Ishikawa (cell line): ENCODE measurements around the gene CERK.

ENCODE experiments used
- CEBPB ChIP-seq: IDR thresholded peaks from 2 replicates; pipeline ENCODE4 v1.6.1; 2012
- CREB1 ChIP-seq: IDR thresholded peaks from 2 replicates; pipeline ENCODE4 v1.6.1; 2012; ENCODE audit warnings: low read depth
- EGR1 ChIP-seq: IDR thresholded peaks from 2 replicates; pipeline ENCODE4 v1.6.1; 2012
- EP300 ChIP-seq: IDR thresholded peaks from 2 replicates; pipeline ENCODE4 v1.6.1; 2012; ENCODE audit warnings: borderline replicate concordance
- NFIC ChIP-seq: IDR thresholded peaks from 2 replicates; pipeline ENCODE4 v1.6.1; 2012
- RAD21 ChIP-seq: IDR thresholded peaks from 2 replicates; pipeline ENCODE4 v1.6.1; 2012; ENCODE audit warnings: low read depth
- TAF1 ChIP-seq: IDR thresholded peaks from 2 replicates; pipeline ENCODE4 v1.6.1; 2012; ENCODE audit warnings: low read depth, mild to moderate bottlenecking
- TCF12 ChIP-seq: IDR thresholded peaks from 2 replicates; pipeline ENCODE4 v1.6.1; 2012; ENCODE audit warnings: low read depth
- TF ChIP-seq, protein P1 (sequence below): IDR thresholded peaks from 2 replicates; pipeline ENCODE4 v1.6.1; 2012
- TF ChIP-seq, protein P2 (sequence below): IDR thresholded peaks from 2 replicates; pipeline ENCODE4 v1.6.1; 2012; ENCODE audit warnings: low read depth, mild to moderate bottlenecking
- TF ChIP-seq, protein P3 (sequence below): IDR thresholded peaks from 2 replicates; pipeline ENCODE4 v1.6.1; 2012

DNA sequence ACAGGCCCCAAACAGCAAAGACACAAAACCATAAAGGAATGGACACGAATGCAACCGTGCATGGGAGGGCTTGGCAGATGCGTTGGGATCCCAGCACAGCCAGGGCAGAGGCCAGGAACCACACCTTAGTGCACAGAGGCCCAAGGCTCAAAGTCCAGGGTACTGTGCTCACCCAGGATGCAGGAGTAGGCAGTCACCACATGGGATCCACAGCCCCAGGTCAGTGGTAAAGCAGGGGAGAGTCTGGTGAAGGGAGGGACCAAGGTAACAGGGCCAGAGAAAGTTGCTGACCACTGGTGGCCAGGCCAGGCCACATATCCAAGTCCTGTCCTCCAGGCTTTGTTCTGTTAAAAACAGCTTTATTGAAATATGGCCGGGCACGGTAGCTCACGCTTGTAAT is 6.5 kb upstream of the CERK start:
- TF ChIP-seq EGR1 (no peak), CEBPB (no peak), CREB1 (no peak), EP300 (no peak), NFIC (no peak), RAD21 (no peak), TAF1 (no peak), TCF12 (no peak)
- TF ChIP-seq, protein P1, sequence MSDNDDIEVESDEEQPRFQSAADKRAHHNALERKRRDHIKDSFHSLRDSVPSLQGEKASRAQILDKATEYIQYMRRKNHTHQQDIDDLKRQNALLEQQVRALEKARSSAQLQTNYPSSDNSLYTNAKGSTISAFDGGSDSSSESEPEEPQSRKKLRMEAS: no peak
- TF ChIP-seq, protein P2, sequence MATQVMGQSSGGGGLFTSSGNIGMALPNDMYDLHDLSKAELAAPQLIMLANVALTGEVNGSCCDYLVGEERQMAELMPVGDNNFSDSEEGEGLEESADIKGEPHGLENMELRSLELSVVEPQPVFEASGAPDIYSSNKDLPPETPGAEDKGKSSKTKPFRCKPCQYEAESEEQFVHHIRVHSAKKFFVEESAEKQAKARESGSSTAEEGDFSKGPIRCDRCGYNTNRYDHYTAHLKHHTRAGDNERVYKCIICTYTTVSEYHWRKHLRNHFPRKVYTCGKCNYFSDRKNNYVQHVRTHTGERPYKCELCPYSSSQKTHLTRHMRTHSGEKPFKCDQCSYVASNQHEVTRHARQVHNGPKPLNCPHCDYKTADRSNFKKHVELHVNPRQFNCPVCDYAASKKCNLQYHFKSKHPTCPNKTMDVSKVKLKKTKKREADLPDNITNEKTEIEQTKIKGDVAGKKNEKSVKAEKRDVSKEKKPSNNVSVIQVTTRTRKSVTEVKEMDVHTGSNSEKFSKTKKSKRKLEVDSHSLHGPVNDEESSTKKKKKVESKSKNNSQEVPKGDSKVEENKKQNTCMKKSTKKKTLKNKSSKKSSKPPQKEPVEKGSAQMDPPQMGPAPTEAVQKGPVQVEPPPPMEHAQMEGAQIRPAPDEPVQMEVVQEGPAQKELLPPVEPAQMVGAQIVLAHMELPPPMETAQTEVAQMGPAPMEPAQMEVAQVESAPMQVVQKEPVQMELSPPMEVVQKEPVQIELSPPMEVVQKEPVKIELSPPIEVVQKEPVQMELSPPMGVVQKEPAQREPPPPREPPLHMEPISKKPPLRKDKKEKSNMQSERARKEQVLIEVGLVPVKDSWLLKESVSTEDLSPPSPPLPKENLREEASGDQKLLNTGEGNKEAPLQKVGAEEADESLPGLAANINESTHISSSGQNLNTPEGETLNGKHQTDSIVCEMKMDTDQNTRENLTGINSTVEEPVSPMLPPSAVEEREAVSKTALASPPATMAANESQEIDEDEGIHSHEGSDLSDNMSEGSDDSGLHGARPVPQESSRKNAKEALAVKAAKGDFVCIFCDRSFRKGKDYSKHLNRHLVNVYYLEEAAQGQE: no peak
- TF ChIP-seq, protein P3, sequence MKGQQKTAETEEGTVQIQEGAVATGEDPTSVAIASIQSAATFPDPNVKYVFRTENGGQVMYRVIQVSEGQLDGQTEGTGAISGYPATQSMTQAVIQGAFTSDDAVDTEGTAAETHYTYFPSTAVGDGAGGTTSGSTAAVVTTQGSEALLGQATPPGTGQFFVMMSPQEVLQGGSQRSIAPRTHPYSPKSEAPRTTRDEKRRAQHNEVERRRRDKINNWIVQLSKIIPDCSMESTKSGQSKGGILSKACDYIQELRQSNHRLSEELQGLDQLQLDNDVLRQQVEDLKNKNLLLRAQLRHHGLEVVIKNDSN: no peak
